Measurements from ENCODE around the gene PRKCI. TPM values are rescaled to one million over a fixed set of nuclear protein-coding genes. Genes with fewer than 3 reads are reported as not detected.

Gene PRKCI
- total RNA-seq, 1 experiment from 2014 or later: 43.7 TPM

DNA sequence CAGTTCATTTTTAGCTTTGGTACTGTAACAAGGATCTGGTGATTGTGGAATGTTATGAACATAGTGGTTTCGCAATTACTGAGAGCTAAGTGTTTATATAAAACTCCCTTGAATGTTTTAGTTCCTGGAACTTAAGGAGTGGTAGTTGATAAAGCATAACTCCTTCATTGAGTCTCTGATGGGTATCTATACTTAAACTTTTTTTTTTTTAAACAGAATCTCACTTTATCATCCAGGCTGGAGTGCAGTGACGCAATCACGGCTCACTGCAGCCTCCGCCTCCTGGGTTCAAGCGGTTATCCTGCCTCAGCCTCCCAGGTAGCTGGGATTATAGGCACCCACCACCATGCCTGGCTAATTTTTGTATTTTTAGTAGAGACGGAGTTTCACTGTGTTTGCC is 11.3 kb downstream of the PRKCI start:
- Histone ChIP-seq H3K4me3 (ENCODE audit: low read depth in 2 of 2, low read length in 2 of 2) (no peak overlapping the region), H3K4me1 (ENCODE audit: control insufficient read depth, insufficient read depth, low read length) (no peaks in the 10 kb centered on the region), H3K27ac (ENCODE audit: low read length) (no peak overlapping the region), H3K27me3 (ENCODE audit: control insufficient read depth, insufficient read depth, low read length) (no peaks in the 10 kb centered on the region), H3K36me3 (ENCODE audit: control insufficient read depth, insufficient read depth, low read length) (0 out of 2 replicates have a peak, but pooled peaks cover 2% of the 10 kb centered on the region), H3K9me3 (ENCODE audit: control insufficient read depth, insufficient read depth, low read depth, low read length) (no peaks in the 10 kb centered on the region)
- no TSS peak for BruUV-seq (replicated peaks)
- ATAC-seq: no peak
- in situ Hi-C loops (cut with HindIII; ENCODE audit: low pct_unique_long_range_greater_than_20kb, low sequenced_read_pairs): no loop called here
- POLR2A ChIA-PET: no interaction called here
- DNase-seq (ENCODE audit: low read depth, low spot score): no peak
- intact Hi-C loops (cut with micrococcal nuclease; ENCODE audit: unreplicated experiment): no loop called here
- no peak for TF ChIP-seq CTCF (IDR thresholded peaks at IDR 0.05)
- TF ChIP-seq POLR2AphosphoS5 (IDR thresholded peaks at IDR 0.05; ENCODE audit: low read depth, low read length): no peak
- no peak for TF ChIP-seq REST (IDR thresholded peaks at IDR 0.05; ENCODE audit: insufficient read depth in 1 of 2, low read depth in 2 of 2, low read length in 1 of 2)
- TF ChIP-seq TCF7L2 (IDR thresholded peaks at IDR 0.05; ENCODE audit: low read depth, low read length): no peak
- TF ChIP-seq SIN3A (IDR thresholded peaks at IDR 0.05; ENCODE audit: borderline replicate concordance, insufficient read depth, low read depth, low read length): no peak
- CTCF ChIA-PET: no interaction called here

GRCh38 chr3:170240142-170240541 is 17.9 kb downstream of the PRKCI start:
- intact Hi-C loops (cut with micrococcal nuclease; ENCODE audit: unreplicated experiment): no loop called here
- Histone ChIP-seq H3K4me1 (ENCODE audit: control insufficient read depth, insufficient read depth, low read length) (no peaks in the 10 kb centered on the region), H3K36me3 (ENCODE audit: control insufficient read depth, insufficient read depth, low read length) (0 out of 2 replicates have a peak, but pooled peaks cover 2% of the 10 kb centered on the region), H3K4me3 (ENCODE audit: low read depth in 2 of 2, low read length in 2 of 2) (no peak overlapping the region), H3K27me3 (ENCODE audit: control insufficient read depth, insufficient read depth, low read length) (no peaks in the 10 kb centered on the region), H3K27ac (ENCODE audit: low read length) (no peak overlapping the region), H3K9me3 (ENCODE audit: control insufficient read depth, insufficient read depth, low read depth, low read length) (no peaks in the 10 kb centered on the region)
- DNase-seq (ENCODE audit: low read depth, low spot score) (no peak), ATAC-seq (no peak)
- TF ChIP-seq REST (IDR thresholded peaks at IDR 0.05; ENCODE audit: insufficient read depth in 1 of 2, low read depth in 2 of 2, low read length in 1 of 2) (no peak), CTCF (IDR thresholded peaks at IDR 0.05) (no peak), SIN3A (IDR thresholded peaks at IDR 0.05; ENCODE audit: borderline replicate concordance, insufficient read depth, low read depth, low read length) (no peak), TCF7L2 (IDR thresholded peaks at IDR 0.05; ENCODE audit: low read depth, low read length) (no peak), POLR2AphosphoS5 (IDR thresholded peaks at IDR 0.05; ENCODE audit: low read depth, low read length) (no peak)
- ChIA-PET POLR2A (no interaction called here), CTCF (no interaction called here)
- in situ Hi-C loops (cut with HindIII; ENCODE audit: low pct_unique_long_range_greater_than_20kb, low sequenced_read_pairs): no loop called here
- no TSS peak for BruUV-seq (replicated peaks)
